ENCODE measurements around the gene TINCR.
A peak's percentile ranks its signal among the peaks of the same experiment; 100 is the strongest.

The TINCR gene

DNA sequence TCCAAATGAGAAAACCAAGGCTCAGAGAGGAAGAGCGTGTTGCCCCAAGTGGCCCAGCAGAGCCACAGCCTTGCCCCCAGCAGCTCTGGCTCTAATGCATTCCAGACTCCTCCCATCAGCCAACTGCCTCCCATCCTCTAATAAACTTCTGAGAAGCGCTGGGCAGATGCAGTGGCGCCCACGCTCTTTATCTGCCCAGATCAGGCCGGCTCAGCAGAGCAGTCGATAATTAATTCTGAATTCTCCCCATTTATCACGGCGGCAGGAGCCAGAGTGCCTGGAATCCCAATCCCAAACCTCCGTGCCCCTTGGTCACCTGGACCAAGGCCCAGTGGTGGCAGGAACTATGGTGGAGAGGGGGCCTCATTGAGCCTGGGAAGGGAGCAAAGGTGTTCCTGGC lies 13.9 kb downstream of the TINCR start:
- no peak for DNase-seq
- TF ChIP-seq, protein P1, sequence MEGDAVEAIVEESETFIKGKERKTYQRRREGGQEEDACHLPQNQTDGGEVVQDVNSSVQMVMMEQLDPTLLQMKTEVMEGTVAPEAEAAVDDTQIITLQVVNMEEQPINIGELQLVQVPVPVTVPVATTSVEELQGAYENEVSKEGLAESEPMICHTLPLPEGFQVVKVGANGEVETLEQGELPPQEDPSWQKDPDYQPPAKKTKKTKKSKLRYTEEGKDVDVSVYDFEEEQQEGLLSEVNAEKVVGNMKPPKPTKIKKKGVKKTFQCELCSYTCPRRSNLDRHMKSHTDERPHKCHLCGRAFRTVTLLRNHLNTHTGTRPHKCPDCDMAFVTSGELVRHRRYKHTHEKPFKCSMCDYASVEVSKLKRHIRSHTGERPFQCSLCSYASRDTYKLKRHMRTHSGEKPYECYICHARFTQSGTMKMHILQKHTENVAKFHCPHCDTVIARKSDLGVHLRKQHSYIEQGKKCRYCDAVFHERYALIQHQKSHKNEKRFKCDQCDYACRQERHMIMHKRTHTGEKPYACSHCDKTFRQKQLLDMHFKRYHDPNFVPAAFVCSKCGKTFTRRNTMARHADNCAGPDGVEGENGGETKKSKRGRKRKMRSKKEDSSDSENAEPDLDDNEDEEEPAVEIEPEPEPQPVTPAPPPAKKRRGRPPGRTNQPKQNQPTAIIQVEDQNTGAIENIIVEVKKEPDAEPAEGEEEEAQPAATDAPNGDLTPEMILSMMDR (IDR thresholded peaks at IDR 0.05; ENCODE audit: low read depth, low read length, missing control alignments) = no peak
- no peaks in the 10 kb centered on the region for H3K27me3 ChIP-seq (replicated peaks)
- no peaks in the 10 kb centered on the region for H3K36me3 ChIP-seq (replicated peaks)
- no peak overlapping the region for H3K27ac ChIP-seq
- in situ Hi-C loops (cut with HindIII; ENCODE audit: low pct_ligation_motif_present, low sequenced_read_pairs) = no loop called here
- H3K4me3 ChIP-seq (ENCODE audit: low read depth, low read length) = no peak overlapping the region

DNA sequence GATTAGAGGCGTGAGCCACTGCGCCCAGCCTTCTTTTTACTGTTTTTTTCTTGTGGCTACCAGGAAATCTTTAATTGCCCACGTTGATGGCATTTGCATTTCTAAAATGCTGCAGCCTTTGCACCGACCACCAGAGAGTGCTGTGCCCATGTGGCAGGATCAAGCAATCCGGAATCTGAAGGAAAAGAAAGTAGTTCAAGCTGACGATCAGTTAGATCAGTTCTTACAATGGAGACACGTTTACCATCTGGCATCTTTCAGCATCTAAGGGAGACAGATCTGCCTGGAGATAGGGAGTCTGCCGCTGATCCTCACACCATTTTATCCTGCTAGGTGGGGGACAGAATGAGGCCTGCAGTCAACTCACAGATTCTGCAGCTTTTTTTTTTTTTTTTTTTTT lies 19.9 kb downstream of the TINCR start:
- Histone ChIP-seq H3K36me3 (replicated peaks) (no peaks in the 10 kb centered on the region), H3K27me3 (replicated peaks) (no peaks in the 10 kb centered on the region), H3K4me3 (ENCODE audit: low read depth, low read length) (no peak overlapping the region), H3K27ac (no peak overlapping the region)
- TF ChIP-seq, protein P1 (IDR thresholded peaks at IDR 0.05; ENCODE audit: low read depth, low read length, missing control alignments) = peak; percentile 80
- in situ Hi-C loops (cut with HindIII; ENCODE audit: low pct_ligation_motif_present, low sequenced_read_pairs) = no loop called here
- peak; percentile 13 for DNase-seq

DNA sequence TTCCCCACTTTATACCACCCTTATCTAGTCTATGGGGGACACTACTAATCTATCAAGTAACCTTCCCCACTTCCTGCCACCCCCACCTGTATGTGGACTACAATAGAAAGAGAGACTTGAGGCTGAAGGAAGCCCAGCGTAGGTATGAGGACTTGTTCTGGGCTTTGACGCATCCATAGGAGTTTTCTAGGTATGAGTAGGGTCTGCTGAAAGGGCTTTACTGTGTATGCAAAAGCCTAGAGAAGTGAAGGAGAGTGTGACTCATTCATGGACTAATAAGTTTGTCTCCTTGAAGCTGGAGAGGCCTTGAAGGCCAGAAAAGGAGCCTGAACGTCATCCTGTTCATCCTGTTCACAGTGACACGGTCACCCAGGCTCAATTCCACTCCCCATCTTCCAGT lies 21.8 kb downstream of the TINCR start:
- H3K27me3 ChIP-seq (replicated peaks) = no peaks in the 10 kb centered on the region
- in situ Hi-C loops (cut with HindIII; ENCODE audit: low pct_ligation_motif_present, low sequenced_read_pairs) = no loop called here
- H3K27ac ChIP-seq = no peak overlapping the region
- TF ChIP-seq, protein P1 (IDR thresholded peaks at IDR 0.05; ENCODE audit: low read depth, low read length, missing control alignments) = no peak
- no peak for DNase-seq
- H3K36me3 ChIP-seq (replicated peaks) = no peaks in the 10 kb centered on the region
- H3K4me3 ChIP-seq (ENCODE audit: low read depth, low read length) = no peak overlapping the region

DNA sequence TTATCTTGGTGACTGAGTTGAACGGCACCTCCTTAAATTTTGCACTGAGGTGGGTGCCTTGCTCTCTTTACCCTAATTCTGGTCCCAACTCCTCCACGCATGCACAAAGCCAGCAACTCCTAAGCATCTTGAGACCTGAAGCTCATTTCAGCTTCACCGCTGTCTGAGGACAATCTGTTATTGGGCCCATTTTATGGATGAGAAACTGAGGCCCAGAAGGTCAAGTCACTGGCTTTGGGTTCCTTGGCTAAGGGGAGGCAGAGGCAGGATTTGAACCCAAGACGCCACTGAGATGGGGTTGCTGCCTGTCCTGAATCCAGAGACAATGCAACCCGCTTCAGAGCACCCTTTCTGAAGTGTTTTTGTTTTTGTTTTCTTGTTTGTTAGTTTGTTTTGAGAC lies 22.7 kb downstream of the TINCR start:
- no peaks in the 10 kb centered on the region for H3K27me3 ChIP-seq (replicated peaks)
- TF ChIP-seq, protein P1 (IDR thresholded peaks at IDR 0.05; ENCODE audit: low read depth, low read length, missing control alignments) = no peak
- in situ Hi-C loops (cut with HindIII; ENCODE audit: low pct_ligation_motif_present, low sequenced_read_pairs) = no loop called here
- no peaks in the 10 kb centered on the region for H3K36me3 ChIP-seq (replicated peaks)
- no peak overlapping the region for H3K4me3 ChIP-seq (ENCODE audit: low read depth, low read length)
- no peak overlapping the region for H3K27ac ChIP-seq
- DNase-seq = no peak

DNA sequence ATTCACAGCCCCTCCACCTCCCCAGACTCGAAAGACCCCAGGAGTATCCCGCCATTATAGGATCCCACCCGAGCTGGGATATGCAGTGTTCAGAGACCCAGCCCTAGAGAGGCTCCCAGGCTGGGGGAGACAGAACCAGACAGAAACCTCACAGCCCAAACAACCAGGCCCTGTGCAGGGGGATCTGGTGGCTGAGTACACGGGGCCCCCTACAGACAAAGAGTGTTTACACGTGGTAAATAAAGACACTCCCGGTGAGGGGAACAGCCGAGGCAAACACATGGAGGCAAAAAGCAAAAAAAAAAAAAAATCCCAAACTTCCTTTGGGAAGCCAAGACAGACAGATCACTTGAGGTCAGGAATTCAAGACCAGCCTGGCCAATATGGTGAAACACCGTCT lies 25.1 kb downstream of the TINCR start:
- in situ Hi-C loops (cut with HindIII; ENCODE audit: low pct_ligation_motif_present, low sequenced_read_pairs) = no loop called here
- Histone ChIP-seq H3K4me3 (ENCODE audit: low read depth, low read length) (no peak overlapping the region), H3K27me3 (replicated peaks) (no peaks in the 10 kb centered on the region), H3K36me3 (replicated peaks) (no peaks in the 10 kb centered on the region), H3K27ac (no peak overlapping the region)
- TF ChIP-seq, protein P1 (IDR thresholded peaks at IDR 0.05; ENCODE audit: low read depth, low read length, missing control alignments) = peak; percentile 20
- no peak for DNase-seq

DNA sequence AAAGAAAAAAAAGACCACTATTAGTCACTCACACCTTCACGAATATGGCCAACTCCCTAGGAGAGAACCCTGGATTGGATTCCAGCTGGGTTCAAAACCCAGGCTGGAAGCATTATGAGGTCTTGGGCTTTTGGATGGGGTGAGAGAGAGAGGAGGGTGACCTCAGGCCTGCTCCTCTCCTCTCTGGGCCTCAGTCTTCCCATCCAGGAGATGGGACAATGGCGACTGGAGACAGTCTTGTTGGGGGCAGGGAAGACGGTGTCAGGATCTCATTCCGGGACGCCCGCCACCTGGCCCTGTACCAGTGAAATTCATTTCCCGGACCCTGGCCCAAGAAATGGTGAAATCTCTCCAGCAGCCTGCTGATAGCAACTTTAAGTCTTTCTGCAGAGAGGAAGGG lies 26.3 kb downstream of the TINCR start:
- no peak for DNase-seq
- H3K27me3 ChIP-seq (replicated peaks) = no peaks in the 10 kb centered on the region
- H3K27ac ChIP-seq = no peak overlapping the region
- TF ChIP-seq, protein P1 (IDR thresholded peaks at IDR 0.05; ENCODE audit: low read depth, low read length, missing control alignments) = no peak
- H3K36me3 ChIP-seq (replicated peaks) = no peaks in the 10 kb centered on the region
- no peak overlapping the region for H3K4me3 ChIP-seq (ENCODE audit: low read depth, low read length)
- in situ Hi-C loops (cut with HindIII; ENCODE audit: low pct_ligation_motif_present, low sequenced_read_pairs) = no loop called here
